Gastrocnemius medialis (tissue), 4 donors: ENCODE measurements around the gene SYT2.

Source experiments
- CTCF ChIP-seq, 5 experiments: fragments of 450-650 bp in 3 of 5; fragments of 200-600 bp in 2 of 5; sonication (generic) in 2 of 5; IDR thresholded peaks in 4 of 5; conservative IDR thresholded peaks in 1 of 5; 1 replicate in 4 of 5; 2 replicates in 1 of 5; pipeline ENCODE4 v1.5.1; 2016 to 2019; ENCODE audit warnings: antibody characterized with exemption in 5 of 5, mild to moderate bottlenecking in 3 of 5, moderate library complexity in 3 of 5
- POLR2A ChIP-seq, 2 donors: fragments of 450-650 bp; IDR thresholded peaks; one replicate each; pipeline ENCODE4 v1.6.1; 2017; ENCODE audit warnings: antibody characterized with exemption in 2 of 2, mild to moderate bottlenecking in 2 of 2, moderate library complexity in 2 of 2

DNA sequence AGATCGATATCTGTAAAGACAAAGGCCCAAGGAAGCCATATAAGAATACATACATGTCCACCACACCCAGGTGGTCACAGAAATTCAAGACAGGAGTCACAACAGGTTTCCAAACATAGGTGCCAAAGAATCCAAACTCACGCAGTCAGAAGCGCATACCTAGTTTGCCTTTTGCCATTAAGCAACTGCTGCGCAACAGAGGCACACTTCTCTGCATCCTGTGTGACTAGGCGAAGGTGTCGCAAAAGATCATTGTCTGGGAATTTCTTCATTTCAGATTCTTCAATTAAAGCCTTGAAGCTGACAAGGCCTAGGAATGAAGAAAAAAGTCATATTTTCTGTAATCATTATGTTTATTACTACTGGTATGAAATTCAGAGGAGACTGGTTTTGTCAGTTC lies 32.2 kb upstream of the SYT2 start:
- no peak for TF ChIP-seq CTCF (IDR thresholded peaks at IDR 0.05 in 4 of 5, conservative IDR thresholded peaks at IDR 0.05 in 1 of 5)
- no peak for TF ChIP-seq POLR2A (IDR thresholded peaks at IDR 0.05)
